Measurements from ENCODE around the gene EPOP. TPM values are rescaled to one million over a fixed set of nuclear protein-coding genes. Genes with fewer than 3 reads are reported as not detected.

EPOP gene
- total and polyA plus RNA-seq, 2 of the 8 experiments (the other 6 are each of a cell fraction or from before 2014, with no cell fraction given) = 1.5 to 3.3 TPM

- no peak for TF ChIP-seq EP300 (IDR thresholded peaks at IDR 0.05; ENCODE audit: borderline replicate concordance in 1 of 2, low read depth in 2 of 2, low read length in 2 of 2)
- no peak for TF ChIP-seq HDAC6 (IDR thresholded peaks at IDR 0.05; ENCODE audit: low read depth, low read length)
- no peak for TF ChIP-seq PHF8 (conservative IDR thresholded peaks at IDR 0.05; ENCODE audit: low read depth, low read length)
- 0 out of 2 replicates have a peak, but pooled peaks have one; percentile 31 for TF ChIP-seq RBBP5 (IDR thresholded peaks at IDR 0.05; ENCODE audit: borderline replicate concordance, low read depth, low read length)
- peak; percentile 58 for TF ChIP-seq RNF2 (IDR thresholded peaks at IDR 0.05; ENCODE audit: borderline replicate concordance, low read depth, low read length, missing control alignments, poor library complexity, severe bottlenecking)
- TF ChIP-seq TBP (IDR thresholded peaks at IDR 0.05; ENCODE audit: low read depth, low read length) = no peak
- no peak for TF ChIP-seq POU5F1 (IDR thresholded peaks at IDR 0.05; ENCODE audit: low read depth, low read length)
- no peak for TF ChIP-seq KDM1A (IDR thresholded peaks at IDR 0.05; ENCODE audit: borderline replicate concordance, low read length)
- TF ChIP-seq CBX8 (IDR thresholded peaks at IDR 0.05; ENCODE audit: borderline replicate concordance, low read depth, low read length) = no peak
These were observed 1.1 kb downstream of the EPOP start (continued) for GRCh38 chr17:38673707-38674013.
